ENCODE results near the gene ITLN1. TPM values are rescaled to one million over a fixed set of nuclear protein-coding genes. Genes with fewer than 3 reads are reported as not detected.

Gene ITLN1
- total RNA-seq, 1 donor from 2014 or later, result 1.0 TPM

- no peak for DNase-seq
- no peak for TF ChIP-seq CTCF (IDR thresholded peaks at IDR 0.05; ENCODE audit: borderline replicate concordance)
- Histone ChIP-seq H3K36me3 (no peaks in the 10 kb centered on the region), H3K4me1 (no peaks in the 10 kb centered on the region), H3K4me3 (no peak overlapping the region), H3K27ac (replicated peaks) (no peak overlapping the region), H3K27me3 (ENCODE audit: low read depth) (peaks cover 14% of the 10 kb centered on the region), H3K9me3 (replicated peaks) (peaks cover 6% of the 10 kb centered on the region)
- intact Hi-C loops (cut with micrococcal nuclease), result no loop called here
These were observed 34.4 kb downstream of the ITLN1 start for GRCh38 chr1:160850541-160850940.

GRCh38 chr1:160846281-160846680 lies 38.7 kb downstream of the ITLN1 start:
- H3K36me3 ChIP-seq, result no peaks in the 10 kb centered on the region

GRCh38 chr1:160844447-160845232 lies 40.3 kb downstream of the ITLN1 start:
- intact Hi-C loops (cut with micrococcal nuclease), result no loop called here
- H3K36me3 ChIP-seq, result no peaks in the 10 kb centered on the region
- no peak for DNase-seq
- H3K4me3 ChIP-seq, result no peak overlapping the region
- H3K4me1 ChIP-seq, result no peaks in the 10 kb centered on the region
- no peak overlapping the region for H3K27ac ChIP-seq (replicated peaks)
- H3K9me3 ChIP-seq (replicated peaks), result no peaks in the 10 kb centered on the region
- TF ChIP-seq CTCF (IDR thresholded peaks at IDR 0.05; ENCODE audit: borderline replicate concordance), result no peak
- peaks cover 18% of the 10 kb centered on the region for H3K27me3 ChIP-seq (ENCODE audit: low read depth)

More at GRCh38 chr1:160846281-160846680, 38.7 kb downstream of the ITLN1 start:
- Histone ChIP-seq H3K27ac (replicated peaks) (no peak overlapping the region), H3K4me3 (no peak overlapping the region), H3K4me1 (no peaks in the 10 kb centered on the region), H3K27me3 (ENCODE audit: low read depth) (peaks cover 22% of the 10 kb centered on the region), H3K9me3 (replicated peaks) (no peaks in the 10 kb centered on the region)
- TF ChIP-seq CTCF (IDR thresholded peaks at IDR 0.05; ENCODE audit: borderline replicate concordance), result no peak
- intact Hi-C loops (cut with micrococcal nuclease), result no loop called here
- DNase-seq, result no peak

- no peak for TF ChIP-seq CTCF (IDR thresholded peaks at IDR 0.05; ENCODE audit: borderline replicate concordance)
These were observed 43.9 kb downstream of the ITLN1 start for GRCh38 chr1:160841079-160841478.

GRCh38 chr1:160839746-160840145 lies 45.2 kb downstream of the ITLN1 start:
- intact Hi-C loops (cut with micrococcal nuclease), result loop anchor here (10.0 kb wide), 1 partner anchor 115 kb away; the partner anchor contains the start of gene ITLN2

More at GRCh38 chr1:160841079-160841478, 43.9 kb downstream of the ITLN1 start:
- Histone ChIP-seq H3K4me3 (no peak overlapping the region), H3K4me1 (peaks cover 15% of the 10 kb centered on the region), H3K27me3 (ENCODE audit: low read depth) (peaks cover 14% of the 10 kb centered on the region), H3K27ac (replicated peaks) (no peak overlapping the region), H3K9me3 (replicated peaks) (no peaks in the 10 kb centered on the region), H3K36me3 (no peaks in the 10 kb centered on the region)
- intact Hi-C loops (cut with micrococcal nuclease), result no loop called here
- DNase-seq, result no peak

More at GRCh38 chr1:160839746-160840145, 45.2 kb downstream of the ITLN1 start:
- no peak for TF ChIP-seq CTCF (IDR thresholded peaks at IDR 0.05; ENCODE audit: borderline replicate concordance)
- peaks cover 10% of the 10 kb centered on the region for H3K27me3 ChIP-seq (ENCODE audit: low read depth)
- no peaks in the 10 kb centered on the region for H3K36me3 ChIP-seq
- H3K27ac ChIP-seq (replicated peaks), result no peak overlapping the region
- no peaks in the 10 kb centered on the region for H3K9me3 ChIP-seq (replicated peaks)
- H3K4me1 ChIP-seq, result peaks cover 15% of the 10 kb centered on the region
- H3K4me3 ChIP-seq, result no peak overlapping the region
- DNase-seq, result no peak

Data from left ventricle myocardium inferior (tissue), 1 donor.